CD4-positive, alpha-beta T cell treated with Interleukin-1 beta for 1 hour (primary cell): ENCODE data around the gene CD52.

ENCODE experiments used
- DNase-seq, 2 donors: peaks; one replicate each; pipeline ENCODE4 v3.0.0-alpha.2; 2020 to 2022

CD52 gene

DNA sequence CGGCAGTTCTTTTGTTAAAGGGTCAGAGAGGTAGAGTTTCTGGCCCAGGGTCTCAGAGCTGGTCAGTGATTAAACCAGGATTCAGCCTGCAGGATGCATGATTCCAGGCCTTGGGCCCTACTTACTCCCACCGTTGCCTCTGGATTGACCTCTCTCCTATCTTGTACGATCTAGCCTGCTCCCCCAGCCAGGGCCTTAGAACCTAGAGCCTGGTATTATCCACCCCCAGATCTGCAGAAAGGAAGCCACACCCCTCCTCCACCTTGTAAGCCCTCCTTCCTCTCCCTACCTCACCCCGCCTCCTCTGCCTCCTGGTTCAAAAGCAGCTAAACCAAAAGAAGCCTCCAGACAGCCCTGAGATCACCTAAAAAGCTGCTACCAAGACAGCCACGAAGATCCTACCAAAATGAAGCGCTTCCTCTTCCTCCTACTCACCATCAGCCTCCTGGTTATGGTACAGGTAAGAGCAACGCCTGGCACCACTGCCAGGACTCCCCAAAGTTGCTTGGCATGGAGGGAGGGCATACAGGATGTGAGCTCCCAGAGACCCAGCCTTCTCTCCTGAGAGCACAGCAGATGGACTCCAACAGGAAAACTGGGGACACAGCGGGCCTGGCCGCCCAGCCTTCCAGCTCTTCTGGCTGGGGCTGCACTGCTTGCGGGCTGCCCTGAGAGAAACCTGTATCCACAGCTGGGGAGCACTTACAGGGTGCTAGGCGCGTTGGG lies at the start of gene CD52:
Gene CD52 (plus strand): TSS at position 347 of the 726 bp plus-strand sequence. CDS start 60 bp downstream, at position 407.
- DNase-seq = peak; percentile 76 to 81

- no peak for DNase-seq
These were observed 49.2 kb upstream of the CD52 start for GRCh38 chr1:26268290-26269197.

- no peak for DNase-seq
These were observed 48.6 kb upstream of the CD52 start for GRCh38 chr1:26269198-26269550.

DNA sequence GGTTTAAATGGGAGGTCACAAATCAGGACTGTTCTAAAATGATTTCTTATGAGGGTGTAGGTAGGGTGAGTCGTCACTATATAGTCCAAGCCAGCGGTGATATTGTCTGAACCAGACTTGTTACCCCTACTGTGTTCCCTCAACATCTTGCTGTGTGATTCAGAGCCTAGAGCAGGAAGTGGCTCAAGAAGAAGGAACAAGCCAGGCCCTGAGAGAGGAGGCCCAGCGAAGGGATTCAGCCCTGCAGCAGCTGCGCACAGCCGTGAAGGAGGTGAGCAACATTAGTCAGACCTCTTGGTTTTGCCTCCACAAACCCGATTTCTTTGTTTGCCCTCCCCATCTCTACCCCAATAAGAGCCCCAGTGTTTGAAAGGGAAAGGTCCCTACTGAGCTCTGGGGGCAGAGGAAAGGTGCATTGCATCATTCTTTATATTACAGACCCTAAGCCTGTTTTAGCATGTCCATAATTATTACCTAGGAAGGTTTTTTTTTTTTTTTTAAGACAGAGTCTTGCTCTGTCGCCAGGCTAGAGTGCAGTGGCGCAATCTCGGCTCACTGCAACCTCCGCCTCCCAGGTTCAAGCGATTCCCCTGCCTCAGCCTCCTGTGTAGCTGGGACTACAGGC lies 42.8 kb upstream of the CD52 start:
- DNase-seq = peak in 1 of 2 donors; percentile 68

DNA sequence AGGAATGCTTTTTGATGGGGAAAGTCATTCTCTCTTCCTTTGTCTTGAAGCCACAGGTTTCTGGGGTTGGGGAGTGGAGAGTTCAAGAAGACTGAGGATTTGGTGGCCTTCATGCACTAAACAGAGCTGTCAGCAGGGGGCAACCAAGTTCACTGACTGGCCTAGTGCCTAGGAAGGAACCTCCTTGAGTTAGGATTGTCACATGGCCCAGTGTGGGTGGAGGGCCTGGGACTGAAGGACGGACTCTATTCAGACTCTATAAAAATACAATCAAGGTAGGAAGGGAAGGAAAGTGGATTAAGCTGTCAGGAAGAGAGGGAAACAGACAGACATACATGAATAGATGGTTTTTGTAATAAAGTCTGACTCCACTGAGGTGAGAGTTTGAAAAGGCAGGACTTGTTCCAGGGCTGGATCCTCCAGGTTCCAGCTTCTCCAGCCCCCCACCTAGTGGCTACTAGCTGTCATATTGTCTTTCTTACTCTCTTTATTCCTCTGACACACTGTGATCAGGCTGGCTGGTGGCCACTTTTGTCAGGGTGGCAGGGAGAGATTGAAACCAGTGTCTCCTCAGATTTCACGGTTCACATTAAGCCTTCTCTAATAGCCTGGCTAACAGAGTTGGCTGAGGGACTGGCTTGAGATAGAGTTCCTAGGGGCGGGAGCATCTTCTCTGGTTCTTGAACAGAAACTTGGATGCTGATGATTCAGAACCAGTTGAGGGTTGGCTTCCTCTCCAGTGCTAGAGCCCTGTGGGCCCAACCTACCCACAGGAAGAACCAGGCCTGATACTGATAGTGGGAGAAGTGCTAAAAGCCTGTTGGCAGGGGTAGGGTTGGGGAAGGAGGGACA lies 42.0 kb upstream of the CD52 start:
- DNase-seq = peak; percentile 80 to 81

DNA sequence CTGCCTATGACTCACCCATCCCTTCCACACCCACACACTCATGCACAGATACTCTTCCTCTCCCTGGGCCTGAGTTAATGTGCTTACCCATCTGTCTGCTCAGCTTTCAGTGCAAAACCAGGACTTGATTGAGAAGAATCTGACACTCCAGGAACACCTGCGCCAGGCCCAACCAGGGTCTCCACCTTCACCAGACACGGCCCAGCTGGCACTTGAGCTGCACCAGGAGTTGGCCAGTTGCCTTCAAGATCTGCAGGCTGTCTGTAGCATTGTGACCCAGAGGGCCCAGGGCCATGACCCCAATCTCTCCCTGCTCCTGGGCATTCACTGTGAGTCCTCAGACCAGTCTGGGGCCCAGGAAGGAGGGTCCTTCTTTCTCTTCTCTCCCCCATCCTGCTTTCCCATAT lies 41.3 kb upstream of the CD52 start:
- no peak for DNase-seq

DNA sequence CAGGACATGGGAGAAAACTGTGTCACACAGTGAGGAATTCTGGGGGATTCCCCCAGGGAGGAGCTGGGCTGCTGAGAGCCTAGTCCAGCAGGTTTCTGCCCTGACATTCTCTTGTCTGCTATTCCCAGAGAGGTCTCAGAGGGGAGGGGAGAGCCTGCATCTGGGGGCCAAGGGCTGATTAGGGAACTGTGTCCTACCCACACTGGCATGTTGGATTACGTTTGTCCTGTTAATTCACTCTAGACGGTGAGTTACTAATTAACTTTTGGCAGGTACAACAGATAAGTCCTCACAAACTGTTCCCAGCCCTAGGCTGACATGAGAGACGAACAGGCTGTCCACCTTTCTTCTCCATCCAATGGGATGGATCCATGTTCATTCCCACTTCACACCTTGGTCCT lies 40.5 kb upstream of the CD52 start:
- no peak for DNase-seq

- no peak for DNase-seq
These were observed 40.0 kb upstream of the CD52 start for GRCh38 chr1:26277719-26278118.

GRCh38 chr1:26278303-26278702 lies 39.5 kb upstream of the CD52 start:
- no peak for DNase-seq

DNA sequence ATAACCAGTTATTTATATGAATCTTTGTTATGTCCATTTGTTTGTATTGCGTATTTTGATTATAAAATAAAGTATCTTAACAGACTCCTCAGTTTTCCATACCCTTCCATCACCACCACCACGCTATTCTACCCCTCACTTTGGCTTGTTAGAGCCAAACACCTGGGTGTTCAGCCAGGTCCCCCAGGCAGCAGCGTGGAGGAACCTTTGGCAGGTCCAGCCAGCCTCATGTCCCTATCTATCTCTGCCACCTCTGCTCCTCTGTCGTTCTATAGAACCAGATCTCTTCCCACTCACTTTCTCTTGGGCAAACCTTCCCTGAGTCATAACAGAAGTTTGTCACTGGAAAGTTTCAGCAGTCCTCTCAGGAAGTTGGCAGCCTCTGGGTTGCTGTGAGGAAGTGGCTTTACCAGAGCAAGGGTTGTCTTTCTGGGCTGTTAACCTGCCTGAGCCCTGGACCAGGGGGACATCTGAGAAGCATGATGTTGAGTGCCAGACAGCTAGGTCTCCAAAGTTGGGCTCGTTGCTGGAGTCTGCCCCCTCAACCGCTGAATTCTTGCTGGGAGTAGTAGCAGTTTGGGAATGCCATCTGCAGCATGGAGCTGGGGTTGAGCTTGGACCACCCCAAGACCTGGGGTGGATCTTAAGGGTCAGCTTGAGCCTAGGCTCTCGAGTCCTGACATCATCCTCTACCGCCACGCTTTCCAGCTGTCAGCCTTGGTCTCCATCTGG lies 38.9 kb upstream of the CD52 start:
- peak; percentile 34 to 62 for DNase-seq

GRCh38 chr1:26279456-26280332 lies 38.1 kb upstream of the CD52 start, which contains the start of gene SH3BGRL3:
Gene SH3BGRL3, plus strand, starts transcription at chr1:26280086. Its CDS starts 70 bp downstream, at chr1:26280156.
- DNase-seq = peak; percentile 84 to 87

- DNase-seq = peak; percentile 17 to 28
These were observed 37.3 kb upstream of the CD52 start for GRCh38 chr1:26280333-26281042.

DNA sequence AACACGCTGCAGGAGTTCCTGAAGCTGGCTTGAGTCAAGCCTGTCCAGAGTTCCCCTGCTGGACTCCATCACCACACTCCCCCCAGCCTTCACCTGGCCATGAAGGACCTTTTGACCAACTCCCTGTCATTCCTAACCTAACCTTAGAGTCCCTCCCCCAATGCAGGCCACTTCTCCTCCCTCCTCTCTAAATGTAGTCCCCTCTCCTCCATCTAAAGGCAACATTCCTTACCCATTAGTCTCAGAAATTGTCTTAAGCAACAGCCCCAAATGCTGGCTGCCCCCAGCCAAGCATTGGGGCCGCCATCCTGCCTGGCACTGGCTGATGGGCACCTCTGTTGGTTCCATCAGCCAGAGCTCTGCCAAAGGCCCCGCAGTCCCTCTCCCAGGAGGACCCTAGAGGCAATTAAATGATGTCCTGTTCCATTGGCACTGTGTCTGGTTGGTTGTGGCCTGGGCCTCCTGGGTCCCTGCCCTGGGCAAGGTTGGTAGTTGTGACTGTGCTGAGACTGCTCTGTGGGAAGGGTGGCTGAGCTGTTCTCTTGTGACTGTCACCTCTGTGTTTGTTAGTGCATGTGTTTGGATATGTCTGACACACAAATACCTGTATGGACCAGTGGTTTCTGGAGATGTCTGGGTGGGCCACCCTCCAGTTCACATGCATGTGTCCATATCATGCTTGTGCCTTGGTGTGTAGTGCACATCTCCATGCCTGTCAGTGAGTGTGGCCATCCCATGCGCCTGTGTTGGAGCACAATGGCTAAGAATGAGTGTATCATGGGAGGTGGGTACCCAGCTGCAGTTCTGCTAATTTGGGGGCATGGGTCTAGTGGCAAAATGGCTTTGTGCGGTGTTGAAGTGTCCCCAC lies 36.4 kb upstream of the CD52 start:
- no peak for DNase-seq

- no peak for DNase-seq
These were observed 35.8 kb upstream of the CD52 start for GRCh38 chr1:26281971-26282370.

GRCh38 chr1:26282401-26282918 lies 35.3 kb upstream of the CD52 start:
- no peak for DNase-seq

DNA sequence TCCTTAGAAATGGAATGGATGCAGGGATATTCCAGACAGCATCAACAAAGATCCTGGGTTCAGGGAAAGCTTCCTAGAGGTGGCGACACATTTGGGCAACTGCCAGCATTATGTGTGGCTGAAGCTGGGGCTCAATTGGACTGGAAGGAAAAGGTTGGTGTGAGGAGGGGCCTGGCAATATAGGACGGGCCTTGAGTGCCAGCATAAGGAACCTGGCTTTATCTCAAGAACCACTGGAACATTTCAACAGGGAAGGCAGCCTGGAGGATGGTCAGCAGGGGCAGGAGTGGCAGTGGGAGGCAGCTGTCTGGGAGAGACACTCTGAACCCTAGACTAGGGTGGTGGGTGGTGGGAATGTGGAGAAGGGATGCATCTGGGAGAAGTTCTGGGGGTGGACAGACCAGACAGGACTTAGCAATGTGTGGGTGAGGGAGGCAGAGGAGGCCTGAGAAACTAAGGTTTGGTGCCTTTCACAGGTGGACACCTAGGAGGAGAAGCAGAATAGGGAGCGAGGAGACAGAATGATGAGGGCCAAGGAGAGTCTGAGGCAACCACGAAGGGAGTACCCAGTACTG lies 34.4 kb upstream of the CD52 start:
- no peak for DNase-seq

- DNase-seq = no peak
These were observed 33.7 kb upstream of the CD52 start for GRCh38 chr1:26283871-26284596.
